Caco-2 (cell line): ENCODE data around the gene LAMTOR1. TPM values are rescaled to one million over a fixed set of nuclear protein-coding genes. Genes with fewer than 3 reads are reported as not detected.
"Not testable (repeated sequence)": the region's sequence is repeated elsewhere in the genome, so short reads cannot be mapped to it uniquely, and the experiment has no call there.

ENCODE experiments used
- BruUV-seq: library from RNA; stranded (reverse); fragments of 400-500 nt; replicated peaks from 2 replicates; lab custom pipeline; 2021; lab: Mats Ljungman, UMichigan
- CTCF ChIA-PET: fragments of 300-600 bp; sonication (Branson Sonifier 250); formaldehyde crosslinking; loops from one replicate; lab custom pipeline; 2022; ENCODE audit warnings: antibody characterized with exemption; lab: Charles Lee
- POLR2A ChIA-PET: fragments of 300-600 bp; sonication (Branson Sonifier 250); formaldehyde crosslinking; loops from one replicate; lab custom pipeline; 2022; ENCODE audit warnings: antibody characterized with exemption; lab: Charles Lee
- DNase-seq, 2 experiments: peaks; one replicate each; pipeline versions ENCODE4 v3.0.0 to v3.0.0-alpha.2; 2020 to 2022
- H3K27me3 ChIP-seq: replicated peaks from 2 replicates; pipeline ENCODE4 v1.6.0; 2011; ENCODE audit warnings: low read length; ENCODE audit not compliant: control insufficient read depth, insufficient read depth
- H3K36me3 ChIP-seq: 2 replicates; pipeline ENCODE4 v1.5.1; 2011; ENCODE audit warnings: low read length; ENCODE audit not compliant: control insufficient read depth, insufficient read depth
- H3K4me1 ChIP-seq: fragments of 250-450 bp; sonication (Bioruptor Pico); 2 replicates; pipeline ENCODE4 v1.5.1; 2020; ENCODE audit warnings: mild to moderate bottlenecking
- H3K4me3 ChIP-seq: 2 replicates; pipeline ENCODE4 v1.5.1; 2011; ENCODE audit warnings: low read depth, mild to moderate bottlenecking, control low read depth, low read length
- H3K9me3 ChIP-seq: fragments of 250-450 bp; sonication (Bioruptor Pico); 2 replicates; pipeline ENCODE4 v1.5.1; 2020; ENCODE audit warnings: mild to moderate bottlenecking, moderate library complexity
- H3K27ac Mint-ChIP-seq: one replicate; pipeline ENCODE4 v1.8.0; 2022; ENCODE audit warnings: mixed read lengths; ENCODE audit not compliant: unreplicated experiment
- H3K27me3 Mint-ChIP-seq: one replicate; pipeline ENCODE4 v1.8.0; 2022; ENCODE audit warnings: mixed read lengths; ENCODE audit not compliant: insufficient read depth, unreplicated experiment
- H3K36me3 Mint-ChIP-seq: one replicate; pipeline ENCODE4 v1.8.0; 2022; ENCODE audit warnings: mild to moderate bottlenecking, mixed read lengths; ENCODE audit not compliant: insufficient read depth, unreplicated experiment
- H3K4me1 Mint-ChIP-seq: one replicate; pipeline ENCODE4 v1.8.0; 2022; ENCODE audit warnings: low read depth, mixed read lengths; ENCODE audit not compliant: unreplicated experiment
- H3K4me3 Mint-ChIP-seq: one replicate; pipeline ENCODE4 v1.8.0; 2022; ENCODE audit warnings: mild to moderate bottlenecking, moderate library complexity, mixed read lengths; ENCODE audit not compliant: unreplicated experiment
- H3K9me3 Mint-ChIP-seq: one replicate; pipeline ENCODE4 v1.8.0; 2022; ENCODE audit warnings: mixed read lengths; ENCODE audit not compliant: unreplicated experiment
- intact Hi-C: fragments of 100-400 bp; cut with micrococcal nuclease; formaldehyde crosslinking; loops from one replicate; pipeline ENCODE4 v1.10.0; 2022; ENCODE audit not compliant: unreplicated experiment
- total RNA-seq: library from RNA; stranded (reverse); gene quantifications from 2 replicates; pipeline ENCODE4 v1.2.3, GENCODE V29; 2022
- TF ChIP-seq, protein P1 (sequence below), 2 experiments: fragments of 200-600 bp in 1 of 2; IDR thresholded peaks; 1 replicate in 1 of 2; 2 replicates in 1 of 2; pipeline versions ENCODE4 v1.5.1 to v1.8.0; 2011 to 2022; ENCODE audit warnings: antibody characterized with exemption in 1 of 2, control low read depth in 1 of 2, inconsistent platforms in 1 of 2, low read depth in 1 of 2, low read length in 1 of 2, mild to moderate bottlenecking in 1 of 2, moderate library complexity in 1 of 2; ENCODE audit not compliant: insufficient read depth in 1 of 2, severe bottlenecking in 1 of 2, unreplicated experiment in 1 of 2

The LAMTOR1 gene
- total RNA-seq, 1 experiment from 2014 or later, result 170 TPM

DNA sequence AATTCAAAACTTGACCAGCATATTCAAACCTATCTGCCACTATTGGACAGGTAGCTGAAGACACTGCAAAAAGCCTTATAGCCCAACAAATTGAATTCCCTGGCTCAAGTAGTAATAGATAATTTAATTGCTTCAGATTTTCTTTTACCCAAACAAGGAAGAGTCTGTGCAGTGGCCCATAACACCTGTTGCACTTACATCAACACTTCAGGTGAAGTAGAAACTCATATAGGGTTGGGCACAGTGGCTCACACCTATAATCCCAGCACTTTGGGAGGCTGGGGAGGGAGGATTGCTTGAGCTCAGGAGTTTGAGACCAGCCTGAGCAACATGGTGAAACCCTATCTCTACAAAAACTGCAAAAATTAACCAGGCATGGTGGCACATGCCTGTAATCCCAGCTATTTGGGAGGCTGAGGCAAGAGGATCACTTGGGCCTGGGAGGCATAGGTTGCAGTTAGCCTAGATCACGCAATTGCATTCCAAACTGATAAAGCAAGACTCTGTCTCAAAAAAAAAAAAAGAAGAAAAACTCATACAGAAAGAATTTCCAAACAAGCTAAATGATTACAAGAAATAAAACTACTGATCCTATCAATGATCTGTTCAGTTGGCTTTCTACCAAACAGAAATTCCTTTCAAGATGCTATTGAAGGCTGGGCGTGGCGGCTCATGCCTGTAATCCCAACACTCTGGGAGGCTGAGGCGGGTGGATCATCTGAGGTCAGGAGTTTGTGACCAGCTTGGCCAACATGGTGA, 41.9 kb upstream of the LAMTOR1 start:
- no peak for DNase-seq
- Histone ChIP-seq H3K9me3 (no peaks in the 10 kb centered on the region), H3K27me3 (no peaks in the 10 kb centered on the region), H3K4me1 (peaks cover 12% of the 10 kb centered on the region), H3K36me3 (no peaks in the 10 kb centered on the region), H3K4me3 (no peak overlapping the region)
- intact Hi-C loops, result loop anchor here (1.0 to 2.0 kb wide), 4 partner anchors 32 to 120 kb away; partner anchors contain the start of genes ANAPC15 and LAMTOR1
- POLR2A ChIA-PET, result interaction anchor here (0.6 to 3.4 kb wide), 2 partner anchors 9 to 32 kb away, joined by 5 to 15 read pairs; partner anchors contain the start of gene ANAPC15
- H3K4me3 Mint-ChIP-seq, result no peak overlapping the region
- H3K27me3 Mint-ChIP-seq, result no peaks in the 10 kb centered on the region
- peaks cover 17% of the 10 kb centered on the region for H3K4me1 Mint-ChIP-seq
- TF ChIP-seq, protein P1, sequence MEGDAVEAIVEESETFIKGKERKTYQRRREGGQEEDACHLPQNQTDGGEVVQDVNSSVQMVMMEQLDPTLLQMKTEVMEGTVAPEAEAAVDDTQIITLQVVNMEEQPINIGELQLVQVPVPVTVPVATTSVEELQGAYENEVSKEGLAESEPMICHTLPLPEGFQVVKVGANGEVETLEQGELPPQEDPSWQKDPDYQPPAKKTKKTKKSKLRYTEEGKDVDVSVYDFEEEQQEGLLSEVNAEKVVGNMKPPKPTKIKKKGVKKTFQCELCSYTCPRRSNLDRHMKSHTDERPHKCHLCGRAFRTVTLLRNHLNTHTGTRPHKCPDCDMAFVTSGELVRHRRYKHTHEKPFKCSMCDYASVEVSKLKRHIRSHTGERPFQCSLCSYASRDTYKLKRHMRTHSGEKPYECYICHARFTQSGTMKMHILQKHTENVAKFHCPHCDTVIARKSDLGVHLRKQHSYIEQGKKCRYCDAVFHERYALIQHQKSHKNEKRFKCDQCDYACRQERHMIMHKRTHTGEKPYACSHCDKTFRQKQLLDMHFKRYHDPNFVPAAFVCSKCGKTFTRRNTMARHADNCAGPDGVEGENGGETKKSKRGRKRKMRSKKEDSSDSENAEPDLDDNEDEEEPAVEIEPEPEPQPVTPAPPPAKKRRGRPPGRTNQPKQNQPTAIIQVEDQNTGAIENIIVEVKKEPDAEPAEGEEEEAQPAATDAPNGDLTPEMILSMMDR (IDR thresholded peaks at IDR 0.05; ENCODE audit: insufficient read depth in 1 of 2, low read depth in 1 of 2, low read length in 1 of 2, severe bottlenecking in 1 of 2, unreplicated experiment in 1 of 2), result no peak
- H3K36me3 Mint-ChIP-seq, result peaks cover 5% of the 10 kb centered on the region
- CTCF ChIA-PET, result interaction anchor here (0.6 to 2.7 kb wide), 9 partner anchors 9 to 160 kb away, joined by 3 to 30 read pairs (median 6); no protein-coding TSS in a partner anchor
- no TSS peak for BruUV-seq
- peaks cover 3% of the 10 kb centered on the region for H3K9me3 Mint-ChIP-seq
- no peak overlapping the region for H3K27ac Mint-ChIP-seq

DNA sequence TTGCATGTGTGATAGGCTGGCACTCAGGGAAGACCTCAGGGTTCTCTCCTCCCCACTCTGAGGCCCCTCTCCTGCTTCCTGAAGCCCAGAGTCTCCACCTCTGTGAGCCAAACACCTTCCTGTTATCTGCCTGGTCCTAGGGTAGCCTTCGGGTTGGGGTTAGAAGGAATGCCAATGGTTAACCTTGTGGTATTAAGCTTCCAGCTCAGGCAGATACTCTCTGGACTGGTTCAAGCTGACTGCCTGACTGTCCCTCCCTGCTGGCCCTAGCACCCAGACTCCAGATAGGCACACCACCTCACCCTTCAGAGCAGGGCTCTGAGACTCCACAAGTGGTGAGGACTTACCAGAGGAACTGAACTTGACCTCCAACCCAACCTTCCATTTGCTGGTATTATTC, 39.4 kb upstream of the LAMTOR1 start:
- intact Hi-C loops, H3K9me3 Mint-ChIP-seq, POLR2A ChIA-PET, H3K36me3 ChIP-seq, H3K9me3 ChIP-seq, H3K27ac Mint-ChIP-seq, H3K27me3 ChIP-seq, BruUV-seq, DNase-seq, H3K4me3 ChIP-seq, H3K36me3 Mint-ChIP-seq, H3K4me3 Mint-ChIP-seq, H3K27me3 Mint-ChIP-seq, H3K4me1 ChIP-seq: not testable (repeated sequence)
- H3K4me1 Mint-ChIP-seq, result peaks cover 22% of the 10 kb centered on the region
- CTCF ChIA-PET, result interaction anchor here (1.9 kb wide), 2 partner anchors 30 to 42 kb away, joined by 4 to 13 read pairs; partner anchors contain the start of gene ANAPC15

DNA sequence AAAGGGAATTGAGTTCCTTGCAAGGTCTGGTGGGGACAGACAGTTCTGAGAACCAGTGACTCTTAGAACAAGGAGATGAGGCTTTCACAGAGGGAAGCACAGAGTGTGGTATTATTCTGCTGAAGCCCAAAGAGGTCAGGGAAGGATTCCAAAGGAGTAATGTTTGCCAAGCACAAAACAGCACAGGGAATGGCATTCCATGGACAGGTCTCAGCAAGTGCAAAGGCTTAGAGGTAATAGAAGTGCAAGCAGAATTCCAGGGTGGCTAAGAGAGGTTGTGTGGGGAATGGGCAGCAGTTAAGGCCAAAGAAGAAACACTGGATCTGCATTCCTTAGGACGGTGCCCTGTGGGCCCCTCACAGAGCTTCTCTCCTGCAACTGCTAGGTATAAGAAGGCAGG, 39.0 kb upstream of the LAMTOR1 start:
- H3K4me1 Mint-ChIP-seq, result peaks cover 22% of the 10 kb centered on the region
- H3K36me3 ChIP-seq, H3K4me1 ChIP-seq, intact Hi-C loops, H3K27me3 Mint-ChIP-seq, H3K9me3 ChIP-seq, H3K9me3 Mint-ChIP-seq, H3K27me3 ChIP-seq, H3K4me3 Mint-ChIP-seq, H3K36me3 Mint-ChIP-seq, H3K4me3 ChIP-seq, BruUV-seq, H3K27ac Mint-ChIP-seq, POLR2A ChIA-PET, CTCF ChIA-PET: not testable (repeated sequence)
- peak; percentile 36 to 73 for DNase-seq

DNA sequence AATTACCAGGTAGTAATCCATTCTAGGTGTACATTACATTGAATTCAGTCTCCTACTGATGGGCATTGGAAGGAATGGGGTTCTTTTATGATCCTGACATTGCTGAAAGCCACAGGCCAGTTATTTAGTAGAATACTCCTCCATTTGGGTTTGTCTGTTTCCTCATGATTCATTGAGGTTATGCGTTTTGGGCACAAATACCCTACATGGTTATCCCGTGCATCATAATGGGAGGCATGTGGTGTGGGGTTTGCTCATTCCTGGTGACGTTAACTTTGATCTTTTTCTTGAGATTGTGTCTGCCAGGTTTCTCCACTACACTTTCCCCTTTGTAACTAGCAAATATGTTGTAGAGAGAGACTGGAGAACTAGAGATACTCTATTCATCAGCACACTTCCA, 38.0 kb upstream of the LAMTOR1 start:
- H3K9me3 ChIP-seq, result no peaks in the 10 kb centered on the region
- ChIA-PET CTCF (interaction anchor here (1.0 kb wide), 1 partner anchor 116 kb away, joined by 3 read pairs; no protein-coding TSS in a partner anchor), POLR2A (no interaction called here)
- Mint-ChIP-seq H3K27ac (no peak overlapping the region), H3K36me3 (peaks cover 5% of the 10 kb centered on the region), H3K27me3 (no peaks in the 10 kb centered on the region), H3K4me3 (no peak overlapping the region), H3K9me3 (peaks cover 9% of the 10 kb centered on the region), H3K4me1 (peaks cover 22% of the 10 kb centered on the region)
- TF ChIP-seq, protein P1 (IDR thresholded peaks at IDR 0.05; ENCODE audit: insufficient read depth in 1 of 2, low read depth in 1 of 2, low read length in 1 of 2, severe bottlenecking in 1 of 2, unreplicated experiment in 1 of 2), result no peak
- no peaks in the 10 kb centered on the region for H3K36me3 ChIP-seq
- DNase-seq, result no peak
- intact Hi-C loops, result no loop called here
- no peaks in the 10 kb centered on the region for H3K27me3 ChIP-seq
- BruUV-seq, result no TSS peak
- H3K4me1 ChIP-seq, result peaks cover 8% of the 10 kb centered on the region
- no peak overlapping the region for H3K4me3 ChIP-seq
